GM12874 (cell line): ENCODE data around the gene TRPV2.
A peak's percentile ranks its signal among the peaks of the same experiment; 100 is the strongest.

Source experiments
- CTCF ChIP-seq: IDR thresholded peaks from 2 replicates; pipeline ENCODE4 v1.5.1; 2011; ENCODE audit warnings: low read depth, mild to moderate bottlenecking, control low read depth, low read length, moderate library complexity; ENCODE audit not compliant: insufficient read depth

The TRPV2 gene

GRCh38 chr17:16406742-16407674, 8.4 kb upstream of the TRPV2 start:
- peak; percentile 34; the same call in 1 of the 2 replicates for TF ChIP-seq CTCF

- TF ChIP-seq CTCF: no peak
These were observed 7.3 kb upstream of the TRPV2 start for GRCh38 chr17:16407911-16408588.

- TF ChIP-seq CTCF: no peak
These were observed 2.0 kb downstream of the TRPV2 start for GRCh38 chr17:16417399-16417798.

GRCh38 chr17:16417896-16418684, 2.7 kb downstream of the TRPV2 start:
- TF ChIP-seq CTCF: no peak

- TF ChIP-seq CTCF: no peak
These were observed 3.3 kb downstream of the TRPV2 start for GRCh38 chr17:16418685-16419068.

GRCh38 chr17:16419074-16419928, 3.9 kb downstream of the TRPV2 start:
- no peak for TF ChIP-seq CTCF
